GM19023 (cell line): Measurements from ENCODE around the gene MEG3.
"Not testable (repeated sequence)": the region's sequence is repeated elsewhere in the genome, so short reads cannot be mapped to it uniquely, and the experiment has no call there.

Experiments used
- ATAC-seq: cut with Tn5 transposase; IDR thresholded peaks from one replicate; pipeline ENCODE4 v1.9.1; 2021; ENCODE audit warnings: mild to moderate bottlenecking, moderate library complexity; ENCODE audit not compliant: unreplicated experiment

Gene MEG3

GRCh38 chr14:100788517-100788916 is 37.4 kb upstream of the MEG3 start:
- no peak for ATAC-seq

GRCh38 chr14:100788942-100789341 is 37.0 kb upstream of the MEG3 start:
- ATAC-seq = no peak

GRCh38 chr14:100789460-100790417 is 36.2 kb upstream of the MEG3 start:
- ATAC-seq = no peak

- ATAC-seq = no peak
These were observed 35.2 kb upstream of the MEG3 start for GRCh38 chr14:100790502-100791347.

- no peak for ATAC-seq
These were observed 34.6 kb upstream of the MEG3 start for GRCh38 chr14:100791348-100791735.

- no peak for ATAC-seq
These were observed 33.9 kb upstream of the MEG3 start for GRCh38 chr14:100791995-100792394.

- no peak for ATAC-seq
These were observed 29.0 kb upstream of the MEG3 start for GRCh38 chr14:100796946-100797345.

- ATAC-seq = no peak
These were observed 25.9 kb upstream of the MEG3 start for GRCh38 chr14:100800041-100800440.

- ATAC-seq = not testable (repeated sequence)
These were observed 24.5 kb upstream of the MEG3 start for GRCh38 chr14:100801433-100801832.

- ATAC-seq = no peak
These were observed 23.7 kb upstream of the MEG3 start for GRCh38 chr14:100802179-100802578.

- no peak for ATAC-seq
These were observed 23.2 kb upstream of the MEG3 start for GRCh38 chr14:100802766-100803165.

GRCh38 chr14:100803226-100803625 is 22.7 kb upstream of the MEG3 start:
- no peak for ATAC-seq

GRCh38 chr14:100803676-100804075 is 22.2 kb upstream of the MEG3 start:
- ATAC-seq = no peak

GRCh38 chr14:100804138-100804537 is 21.8 kb upstream of the MEG3 start:
- ATAC-seq = no peak

- ATAC-seq = no peak
These were observed 21.2 kb upstream of the MEG3 start for GRCh38 chr14:100804558-100805309.

GRCh38 chr14:100806386-100806785 is 19.5 kb upstream of the MEG3 start:
- ATAC-seq = no peak

- ATAC-seq = no peak
These were observed 18.4 kb upstream of the MEG3 start for GRCh38 chr14:100807496-100807895.

- ATAC-seq = no peak
These were observed 17.8 kb upstream of the MEG3 start for GRCh38 chr14:100807979-100808734.

- no peak for ATAC-seq
These were observed 15.5 kb upstream of the MEG3 start for GRCh38 chr14:100810435-100810834.

- ATAC-seq = no peak
These were observed 15.0 kb upstream of the MEG3 start for GRCh38 chr14:100810861-100811461.
